HUES6 (cell line): Measurements from ENCODE around the gene CPHXL.

Source experiments
- H3K27ac ChIP-seq: 2 replicates; pipeline ENCODE4 v1.7.0; 2013; ENCODE audit warnings: low read depth, mild to moderate bottlenecking, low read length, inconsistent platforms
- H3K27me3 ChIP-seq: 2 replicates; pipeline ENCODE4 v1.6.1; 2013; ENCODE audit warnings: low read length; ENCODE audit not compliant: control insufficient read depth, insufficient read depth
- H3K36me3 ChIP-seq: 2 replicates; pipeline ENCODE4 v1.6.1; 2013; ENCODE audit warnings: low read length; ENCODE audit not compliant: control insufficient read depth, insufficient read depth
- H3K4me1 ChIP-seq: 2 replicates; pipeline ENCODE4 v1.6.1; 2013; ENCODE audit warnings: low read length; ENCODE audit not compliant: control insufficient read depth, insufficient read depth
- H3K4me3 ChIP-seq: 2 replicates; pipeline ENCODE4 v1.5.1; 2013; ENCODE audit warnings: low read depth, low read length
- H3K9ac ChIP-seq: one replicate; pipeline ENCODE4 v1.6.1; 2013; ENCODE audit warnings: mild to moderate bottlenecking, low read length
- H3K9me3 ChIP-seq: 2 replicates; pipeline ENCODE4 v1.6.1; 2013; ENCODE audit warnings: low read depth, low read length; ENCODE audit not compliant: control insufficient read depth, insufficient read depth

The CPHXL gene

DNA sequence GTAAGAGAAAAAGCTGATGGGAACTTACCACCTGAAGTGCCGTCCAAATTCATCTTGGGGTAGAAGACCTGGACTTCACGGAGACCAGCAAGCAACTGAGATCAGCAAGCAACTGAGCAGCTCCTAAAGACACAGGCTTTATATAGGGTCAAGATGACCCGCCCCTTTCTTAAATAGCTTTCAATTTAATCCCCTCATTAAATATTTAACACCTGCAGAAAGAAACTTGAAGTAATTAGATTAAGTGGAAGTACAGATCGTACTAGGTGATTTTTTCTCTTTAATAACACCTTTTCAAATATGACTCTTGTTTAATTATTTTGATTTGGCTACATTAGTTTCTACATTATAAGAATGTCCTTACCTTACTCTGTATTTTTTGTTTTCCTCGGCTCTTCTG, at the start of gene CPHXL:
CPHXL (minus strand) TSS at position 101 of the 400 bp plus-strand sequence; CDS start at position 53, 48 bp downstream.
- H3K4me3 ChIP-seq = no peak within 1 kb of the TSS
- H3K9ac ChIP-seq = no peak within 1 kb of the TSS
- H3K27me3 ChIP-seq = no peaks in the 10 kb centered on the region
- H3K9me3 ChIP-seq = 0 out of 2 replicates have a peak, but pooled peaks cover 3% of the 10 kb centered on the region
- H3K4me1 ChIP-seq = no peaks in the 10 kb centered on the region
- no peak within 1 kb of the TSS for H3K27ac ChIP-seq
- no peaks in the 10 kb centered on the region for H3K36me3 ChIP-seq

DNA sequence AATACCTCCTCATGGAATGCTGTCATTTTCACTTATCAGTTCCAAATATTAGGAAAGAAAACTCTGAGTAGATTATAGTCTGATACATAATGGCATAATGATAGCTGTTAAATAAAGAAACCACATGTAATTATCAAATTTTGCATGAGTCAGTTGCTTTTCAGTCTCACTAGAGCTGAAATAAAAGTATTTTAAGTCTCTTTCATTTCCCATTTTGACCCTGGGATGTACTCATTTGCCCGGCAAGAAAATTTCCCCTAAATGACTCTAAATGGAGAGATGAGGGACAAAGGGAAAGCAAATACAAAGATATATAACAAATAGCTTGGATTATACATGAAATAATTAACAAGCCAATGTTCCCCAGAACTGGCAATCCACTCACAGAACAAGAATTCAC, 47.9 kb upstream of the CPHXL start:
- Histone ChIP-seq H3K27ac (no peak overlapping the region), H3K4me3 (no peak overlapping the region), H3K27me3 (no peaks in the 10 kb centered on the region; the same call in 1 of the 2 replicates), H3K9ac (no peak overlapping the region), H3K9me3 (peaks cover 8% of the 10 kb centered on the region), H3K4me1 (no peaks in the 10 kb centered on the region), H3K36me3 (no peaks in the 10 kb centered on the region)

DNA sequence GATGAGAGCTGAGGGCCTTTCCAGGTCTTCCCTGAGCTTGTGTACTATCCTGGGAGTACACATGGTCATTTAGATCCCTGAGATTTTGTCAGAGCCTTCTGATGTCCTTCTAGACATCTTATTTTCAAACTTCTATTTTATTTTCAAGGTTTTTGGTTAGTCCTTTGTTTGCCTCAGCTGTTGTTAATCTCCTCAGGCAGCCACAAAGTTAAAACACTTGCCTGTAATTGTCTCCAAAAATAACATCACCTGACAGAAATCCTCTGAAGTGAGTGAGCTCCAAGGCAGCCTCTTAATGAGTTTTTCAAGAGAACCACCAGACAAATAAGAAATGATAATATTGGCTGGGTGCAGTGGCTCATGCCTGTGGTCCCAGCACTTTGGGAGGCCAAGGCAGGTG, 43.8 kb upstream of the CPHXL start:
- H3K4me1 ChIP-seq = no peaks in the 10 kb centered on the region
- no peaks in the 10 kb centered on the region for H3K27me3 ChIP-seq
- no peak overlapping the region for H3K27ac ChIP-seq
- H3K9ac ChIP-seq = no peak overlapping the region
- H3K9me3 ChIP-seq = peaks cover 8% of the 10 kb centered on the region
- H3K4me3 ChIP-seq = no peak overlapping the region
- no peaks in the 10 kb centered on the region for H3K36me3 ChIP-seq

GRCh38 chr16:75764154-75764768, 38.0 kb upstream of the CPHXL start:
- Histone ChIP-seq H3K4me3 (no peak overlapping the region), H3K27ac (no peak overlapping the region), H3K9me3 (no peaks in the 10 kb centered on the region), H3K27me3 (no peaks in the 10 kb centered on the region), H3K36me3 (no peaks in the 10 kb centered on the region), H3K4me1 (no peaks in the 10 kb centered on the region), H3K9ac (no peak overlapping the region)

- H3K27me3 ChIP-seq = no peaks in the 10 kb centered on the region
- no peak overlapping the region for H3K27ac ChIP-seq
- H3K9ac ChIP-seq = no peak overlapping the region
- H3K36me3 ChIP-seq = no peaks in the 10 kb centered on the region
- H3K9me3 ChIP-seq = no peaks in the 10 kb centered on the region
- no peaks in the 10 kb centered on the region for H3K4me1 ChIP-seq
- no peak overlapping the region for H3K4me3 ChIP-seq
Observed at GRCh38 chr16:75763204-75763603, 36.9 kb upstream of the CPHXL start.

- Histone ChIP-seq H3K4me1 (no peaks in the 10 kb centered on the region), H3K9me3 (no peaks in the 10 kb centered on the region), H3K4me3 (no peak overlapping the region), H3K27me3 (no peaks in the 10 kb centered on the region), H3K27ac (no peak overlapping the region), H3K9ac (no peak overlapping the region), H3K36me3 (no peaks in the 10 kb centered on the region)
Observed at GRCh38 chr16:75762746-75763145, 36.5 kb upstream of the CPHXL start.

DNA sequence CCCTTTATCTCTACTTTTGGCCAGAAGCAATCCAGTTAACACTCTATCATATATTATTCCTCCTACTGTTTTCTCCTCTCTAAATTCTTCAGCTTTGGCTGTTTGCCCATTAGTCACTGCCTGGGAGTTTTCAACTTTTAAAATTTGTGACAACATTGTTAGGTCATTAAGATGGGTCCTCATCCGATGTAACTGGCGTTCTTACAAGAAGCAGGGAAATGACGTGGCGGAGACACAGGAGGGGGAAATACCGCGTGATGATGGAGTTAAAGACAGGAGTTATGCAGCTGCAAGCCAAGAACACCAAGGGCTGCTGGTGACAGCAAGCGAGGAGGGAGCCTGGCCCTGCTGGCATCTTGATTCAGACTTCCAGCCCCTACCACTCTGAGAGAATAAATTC, 34.8 kb upstream of the CPHXL start:
- no peaks in the 10 kb centered on the region for H3K4me1 ChIP-seq
- no peak overlapping the region for H3K4me3 ChIP-seq
- no peak overlapping the region for H3K9ac ChIP-seq
- no peaks in the 10 kb centered on the region for H3K36me3 ChIP-seq
- H3K27ac ChIP-seq = no peak overlapping the region
- no peaks in the 10 kb centered on the region for H3K9me3 ChIP-seq
- no peaks in the 10 kb centered on the region for H3K27me3 ChIP-seq

GRCh38 chr16:75760018-75760519, 33.8 kb upstream of the CPHXL start:
- no peaks in the 10 kb centered on the region for H3K4me1 ChIP-seq
- H3K4me3 ChIP-seq = no peak overlapping the region
- no peak overlapping the region for H3K9ac ChIP-seq
- H3K36me3 ChIP-seq = no peaks in the 10 kb centered on the region
- H3K27ac ChIP-seq = no peak overlapping the region
- no peaks in the 10 kb centered on the region for H3K27me3 ChIP-seq
- H3K9me3 ChIP-seq = no peaks in the 10 kb centered on the region

DNA sequence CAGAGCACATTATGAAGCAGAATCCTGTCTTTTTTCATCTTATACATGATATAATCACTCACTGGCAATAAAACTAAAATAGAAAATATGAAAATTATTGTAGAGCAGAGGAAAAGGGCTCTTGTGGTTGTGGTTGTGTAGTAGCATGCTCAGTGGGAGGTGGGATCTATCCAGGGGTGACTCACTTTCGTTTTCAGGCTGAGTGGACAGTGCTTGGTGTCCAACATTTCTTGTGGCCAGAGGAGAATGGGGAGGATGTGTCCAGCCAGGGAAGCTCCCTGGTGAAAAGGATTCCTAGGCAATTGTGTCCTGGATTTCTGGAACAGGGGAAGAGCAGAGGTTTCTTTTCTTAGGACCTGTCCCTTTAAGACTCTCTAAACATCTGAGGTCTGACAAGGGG, 31.9 kb upstream of the CPHXL start:
- H3K9me3 ChIP-seq = no peaks in the 10 kb centered on the region
- H3K4me1 ChIP-seq = no peaks in the 10 kb centered on the region
- H3K27ac ChIP-seq = no peak overlapping the region
- H3K4me3 ChIP-seq = no peak overlapping the region
- no peak overlapping the region for H3K9ac ChIP-seq
- H3K27me3 ChIP-seq = no peaks in the 10 kb centered on the region
- H3K36me3 ChIP-seq = no peaks in the 10 kb centered on the region

GRCh38 chr16:75754141-75754540, 27.9 kb upstream of the CPHXL start:
- Histone ChIP-seq H3K36me3 (no peaks in the 10 kb centered on the region), H3K9me3 (0 out of 2 replicates have a peak, but pooled peaks cover 5% of the 10 kb centered on the region), H3K27me3 (no peaks in the 10 kb centered on the region), H3K4me1 (no peaks in the 10 kb centered on the region), H3K4me3 (no peak overlapping the region), H3K9ac (no peak overlapping the region), H3K27ac (no peak overlapping the region)

- Histone ChIP-seq H3K27ac (no peak overlapping the region), H3K36me3 (no peaks in the 10 kb centered on the region), H3K4me1 (no peaks in the 10 kb centered on the region), H3K9me3 (peaks cover 11% of the 10 kb centered on the region; the same call in 1 of the 2 replicates), H3K4me3 (no peak overlapping the region), H3K27me3 (no peaks in the 10 kb centered on the region), H3K9ac (no peak overlapping the region)
Observed at GRCh38 chr16:75750528-75750927, 24.2 kb upstream of the CPHXL start.
